CD4-positive, CD25-positive, alpha-beta regulatory T cell (primary cell): ENCODE data around the gene ALMS1. TPM values are rescaled to one million over a fixed set of nuclear protein-coding genes. Genes with fewer than 3 reads are reported as not detected.
"Not testable (repeated sequence)": the region's sequence is repeated elsewhere in the genome, so short reads cannot be mapped to it uniquely, and the experiment has no call there.

ENCODE experiments used
- ATAC-seq, 2 donors: fragments of 150-1000 bp; cut with Tn5 transposase; one replicate each; pipeline ENCODE4 v1.10.0; 2021; ENCODE audit warnings: low read depth in 2 of 2, moderate number of reproducible peaks in 2 of 2, moderate library complexity in 1 of 2
- DNase-seq, 3 donors: peaks; one replicate each; pipeline versions ENCODE4 v3.0.0 to v3.0.0-alpha.2; 2012 to 2022; ENCODE audit warnings: mixed read lengths in 1 of 3
- H3K27ac ChIP-seq: one replicate; pipeline ENCODE4 v1.7.0; 2013; ENCODE audit warnings: mild to moderate bottlenecking, low read length; ENCODE audit not compliant: insufficient read depth, poor library complexity, severe bottlenecking
- H3K27me3 ChIP-seq: one replicate; pipeline ENCODE4 v1.7.0; 2013; ENCODE audit warnings: low read length; ENCODE audit not compliant: control insufficient read depth, insufficient read depth
- H3K36me3 ChIP-seq: one replicate; pipeline ENCODE4 v1.7.0; 2013; ENCODE audit warnings: mild to moderate bottlenecking, low read length, moderate library complexity; ENCODE audit not compliant: control insufficient read depth, insufficient read depth
- H3K4me1 ChIP-seq: 2 replicates; pipeline ENCODE4 v1.7.0; 2013; ENCODE audit warnings: mild to moderate bottlenecking, low read length; ENCODE audit not compliant: insufficient read depth, control insufficient read depth, poor library complexity, severe bottlenecking
- H3K4me3 ChIP-seq: one replicate; pipeline ENCODE4 v1.7.0; 2013; ENCODE audit warnings: low read depth, mild to moderate bottlenecking, low read length, moderate library complexity
- H3K9me3 ChIP-seq, 2 experiments: 1 replicate in 1 of 2; 2 replicates in 1 of 2; pipeline ENCODE4 v1.7.0; 2013; ENCODE audit warnings: low read length in 2 of 2, mild to moderate bottlenecking in 1 of 2, moderate library complexity in 1 of 2; ENCODE audit not compliant: control insufficient read depth in 2 of 2
- H3K27ac Mint-ChIP-seq, 3 donors: one replicate each; pipeline ENCODE4 v1.8.0; 2020 to 2022; ENCODE audit warnings: mild to moderate bottlenecking in 3 of 3, mixed read lengths in 3 of 3, moderate library complexity in 2 of 3
- H3K27me3 Mint-ChIP-seq: one replicate; pipeline ENCODE4 v1.8.0; 2022; ENCODE audit warnings: mild to moderate bottlenecking, mixed read lengths
- H3K36me3 Mint-ChIP-seq: one replicate; pipeline ENCODE4 v1.8.0; 2020; ENCODE audit warnings: mixed read lengths
- H3K4me1 Mint-ChIP-seq, 4 donors: one replicate each; pipeline ENCODE4 v1.8.0; 2020 to 2022; ENCODE audit warnings: mixed read lengths in 4 of 4, mild to moderate bottlenecking in 1 of 4
- H3K4me3 Mint-ChIP-seq, 4 donors: one replicate each; pipeline ENCODE4 v1.8.0; 2020 to 2022; ENCODE audit warnings: mild to moderate bottlenecking in 4 of 4, mixed read lengths in 4 of 4, moderate library complexity in 3 of 4
- H3K9me3 Mint-ChIP-seq, 7 donors: one replicate each; pipeline ENCODE4 v1.8.0; 2020 to 2022; ENCODE audit warnings: mixed read lengths in 7 of 7, mild to moderate bottlenecking in 3 of 7, moderate library complexity in 2 of 7
- polyA plus RNA-seq, 4 donors: library from polyadenylated mRNA; unstranded; fragments of 300-500 nt; fragmentation: Illumina TruSeq; gene quantifications; one replicate each; pipeline ENCODE4 v1.2.3, GENCODE V29; 2021
- total RNA-seq: library from RNA; stranded (reverse); gene quantifications from one replicate; pipeline ENCODE4 v1.2.3, GENCODE V29; 2022

Gene ALMS1
- total and polyA plus RNA-seq, 5 donors from 2014 or later = 1.6 to 29.3 (median 2.7) TPM

GRCh38 chr2:73642338-73643018 is 256.8 kb downstream of the ALMS1 start, which contains the start of gene NAT8:
Gene NAT8 (minus strand): TSS chr2:73642422. CDS start chr2:73641628, 794 bp downstream.
- Mint-ChIP-seq H3K9me3 (peaks cover 0 to 10% (median 1%) of the 10 kb centered on the region in 7 donors), H3K27ac (peak within 1 kb of the TSS in 1 of 3 donors; percentile 26), H3K4me3 (no peak within 1 kb of the TSS), H3K36me3 (no peaks in the 10 kb centered on the region), H3K4me1 (no peaks in the 10 kb centered on the region), H3K27me3 (peaks cover 4% of the 10 kb centered on the region)
- Histone ChIP-seq H3K4me1 (no peaks in the 10 kb centered on the region), H3K36me3 (no peaks in the 10 kb centered on the region), H3K27ac (no peak within 1 kb of the TSS), H3K4me3 (no peak within 1 kb of the TSS), H3K9me3 (peaks cover 0 to 7% of the 10 kb centered on the region in 2 experiments), H3K27me3 (no peaks in the 10 kb centered on the region)
- ATAC-seq (no peak), DNase-seq (no peak)

DNA sequence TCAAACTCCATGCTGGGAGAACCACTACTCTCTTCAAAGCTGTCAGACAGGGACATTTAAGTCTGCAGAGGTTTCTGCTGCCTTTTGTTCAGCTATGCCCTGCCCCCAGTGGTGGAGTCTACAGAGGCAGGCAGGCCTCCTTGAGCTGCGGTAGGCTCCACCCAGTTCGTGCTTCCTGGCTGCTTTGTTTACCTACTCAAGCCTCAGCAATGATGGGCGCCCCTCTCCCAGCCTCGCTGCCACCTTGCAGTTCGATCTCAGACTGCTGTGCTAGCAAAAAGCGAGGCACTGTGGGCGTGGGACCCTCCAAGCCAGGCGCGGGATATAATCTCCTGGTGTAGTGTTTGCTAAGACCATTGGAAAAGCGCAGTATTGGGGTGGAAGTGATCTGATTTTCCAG is 262.1 kb downstream of the ALMS1 start:
- H3K9me3 ChIP-seq = not testable (repeated sequence)

DNA sequence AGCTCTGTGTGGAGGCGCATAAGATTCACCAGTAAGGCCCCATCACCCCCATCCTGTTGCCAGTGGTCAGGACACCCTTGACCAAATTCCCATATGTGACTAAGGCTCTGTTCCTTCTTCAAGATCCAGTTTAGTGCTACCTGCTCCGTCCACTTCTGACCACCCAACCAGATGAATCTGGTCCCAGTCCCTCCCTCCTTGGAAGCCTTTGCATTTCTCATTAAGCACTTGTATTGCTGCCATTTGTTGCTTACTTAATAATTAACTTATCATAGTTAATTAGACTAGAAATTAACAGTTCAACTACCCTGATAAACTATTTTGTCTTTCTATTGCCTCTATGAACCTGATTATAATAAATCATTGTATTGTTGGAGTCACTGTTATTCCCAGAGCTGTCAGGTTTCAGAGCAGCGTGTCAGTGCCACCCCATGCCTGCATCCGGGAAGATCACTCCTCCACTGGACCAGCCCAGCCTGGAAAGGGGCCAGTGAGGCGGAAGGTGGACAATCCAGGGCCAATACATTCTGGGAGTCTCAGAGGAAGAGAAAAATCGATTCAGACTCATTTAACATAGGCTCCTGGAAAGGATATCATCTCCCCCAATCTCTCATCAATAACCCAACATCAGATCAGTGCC is 266.1 kb downstream of the ALMS1 start:
- H3K36me3 Mint-ChIP-seq = no peaks in the 10 kb centered on the region
- H3K27me3 Mint-ChIP-seq = peaks cover 20% of the 10 kb centered on the region
- no peak overlapping the region for H3K4me3 ChIP-seq
- H3K27ac Mint-ChIP-seq = no peak overlapping the region
- DNase-seq (no peak), ATAC-seq (no peak)
- no peaks in the 10 kb centered on the region for H3K4me1 Mint-ChIP-seq
- H3K27me3 ChIP-seq = no peaks in the 10 kb centered on the region
- no peak overlapping the region for H3K4me3 Mint-ChIP-seq
- H3K36me3 ChIP-seq = no peaks in the 10 kb centered on the region
- H3K27ac ChIP-seq = no peak overlapping the region
- H3K9me3 Mint-ChIP-seq = peaks cover 0 to 1% (median 0%) of the 10 kb centered on the region in 7 donors
- no peaks in the 10 kb centered on the region for H3K9me3 ChIP-seq
- no peaks in the 10 kb centered on the region for H3K4me1 ChIP-seq

More for the DNA sequence above, 262.1 kb downstream of the ALMS1 start:
- H3K36me3 ChIP-seq, H3K36me3 Mint-ChIP-seq, H3K4me3 Mint-ChIP-seq, H3K4me3 ChIP-seq, H3K4me1 Mint-ChIP-seq, H3K27ac Mint-ChIP-seq, ATAC-seq, H3K27me3 ChIP-seq, H3K9me3 Mint-ChIP-seq, H3K4me1 ChIP-seq, H3K27ac ChIP-seq: not testable (repeated sequence)
- DNase-seq = peak in 1 of 3 donors; percentile 14
- H3K27me3 Mint-ChIP-seq = peaks cover 13% of the 10 kb centered on the region

GRCh38 chr2:73652348-73652747 is 266.7 kb downstream of the ALMS1 start:
- no peaks in the 10 kb centered on the region for H3K9me3 ChIP-seq

GRCh38 chr2:73654175-73654574 is 268.5 kb downstream of the ALMS1 start:
- no peak for ATAC-seq
- H3K27me3 Mint-ChIP-seq = peaks cover 25% of the 10 kb centered on the region
- no peak overlapping the region for H3K4me3 Mint-ChIP-seq
- Histone ChIP-seq H3K9me3 (peaks cover 2% of the 10 kb centered on the region in 2 experiments), H3K4me3 (no peak overlapping the region), H3K27me3 (no peaks in the 10 kb centered on the region), H3K36me3 (no peaks in the 10 kb centered on the region), H3K27ac (no peak overlapping the region), H3K4me1 (no peaks in the 10 kb centered on the region)
- no peak for DNase-seq
- peaks cover 0 to 2% (median 0%) of the 10 kb centered on the region in 7 donors for H3K9me3 Mint-ChIP-seq
- no peak overlapping the region for H3K27ac Mint-ChIP-seq
- H3K4me1 Mint-ChIP-seq = no peaks in the 10 kb centered on the region
- H3K36me3 Mint-ChIP-seq = no peaks in the 10 kb centered on the region

More at GRCh38 chr2:73652348-73652747, 266.7 kb downstream of the ALMS1 start:
- peaks cover 0 to 1% (median 0%) of the 10 kb centered on the region in 7 donors for H3K9me3 Mint-ChIP-seq
- no peak overlapping the region for H3K4me3 Mint-ChIP-seq
- Histone ChIP-seq H3K4me3 (no peak overlapping the region), H3K27me3 (no peaks in the 10 kb centered on the region), H3K27ac (no peak overlapping the region), H3K4me1 (no peaks in the 10 kb centered on the region), H3K36me3 (no peaks in the 10 kb centered on the region)
- DNase-seq = no peak
- no peaks in the 10 kb centered on the region for H3K4me1 Mint-ChIP-seq
- peaks cover 20% of the 10 kb centered on the region for H3K27me3 Mint-ChIP-seq
- no peak for ATAC-seq
- no peak overlapping the region for H3K27ac Mint-ChIP-seq
- no peaks in the 10 kb centered on the region for H3K36me3 Mint-ChIP-seq

Other genes with a start within 250 kb of the ALMS1 start
- not detected for gene NOTO, start 183.3 kb upstream of the ALMS1 start, total RNA-seq
- gene NOTO, start 183.3 kb upstream of the ALMS1 start, polyA plus RNA-seq = not detected
- 30.3 TPM for gene SMYD5, start 171.6 kb upstream of the ALMS1 start, total RNA-seq
- 10 to 100 TPM; 13.8 to 20.9 (median 17.7) TPM for gene SMYD5, start 171.6 kb upstream of the ALMS1 start, polyA plus RNA-seq
- gene PRADC1, start 152.6 kb upstream of the ALMS1 start, total RNA-seq = 7.0 TPM
- 10 to 100 TPM; 29.0 to 35.3 (median 32.7) TPM for gene PRADC1, start 152.6 kb upstream of the ALMS1 start, polyA plus RNA-seq
- gene CCT7, start 151.5 kb upstream of the ALMS1 start, total RNA-seq = 114 TPM
- 100 to 1,000 TPM; 239 to 287 (median 275) TPM for gene CCT7, start 151.5 kb upstream of the ALMS1 start, polyA plus RNA-seq
- gene FBXO41, start 101.4 kb upstream of the ALMS1 start, total RNA-seq = 17.4 TPM
- 1 to 10 TPM in 2 of 4 donors, under 1 TPM in 2; 0.51 to 1.1 (median 0.95) TPM for gene FBXO41, start 101.4 kb upstream of the ALMS1 start, polyA plus RNA-seq
- 0.69 TPM for gene EGR4, start 92.3 kb upstream of the ALMS1 start, total RNA-seq
- not detected for gene EGR4, start 92.3 kb upstream of the ALMS1 start, polyA plus RNA-seq